HG02973 (cell line): ENCODE data around the gene UBE2J2.

ENCODE experiments used
- ATAC-seq: cut with Tn5 transposase; IDR thresholded peaks from one replicate; pipeline ENCODE4 v1.9.1; 2021; ENCODE audit warnings: moderate library complexity; ENCODE audit not compliant: unreplicated experiment

UBE2J2 gene

DNA sequence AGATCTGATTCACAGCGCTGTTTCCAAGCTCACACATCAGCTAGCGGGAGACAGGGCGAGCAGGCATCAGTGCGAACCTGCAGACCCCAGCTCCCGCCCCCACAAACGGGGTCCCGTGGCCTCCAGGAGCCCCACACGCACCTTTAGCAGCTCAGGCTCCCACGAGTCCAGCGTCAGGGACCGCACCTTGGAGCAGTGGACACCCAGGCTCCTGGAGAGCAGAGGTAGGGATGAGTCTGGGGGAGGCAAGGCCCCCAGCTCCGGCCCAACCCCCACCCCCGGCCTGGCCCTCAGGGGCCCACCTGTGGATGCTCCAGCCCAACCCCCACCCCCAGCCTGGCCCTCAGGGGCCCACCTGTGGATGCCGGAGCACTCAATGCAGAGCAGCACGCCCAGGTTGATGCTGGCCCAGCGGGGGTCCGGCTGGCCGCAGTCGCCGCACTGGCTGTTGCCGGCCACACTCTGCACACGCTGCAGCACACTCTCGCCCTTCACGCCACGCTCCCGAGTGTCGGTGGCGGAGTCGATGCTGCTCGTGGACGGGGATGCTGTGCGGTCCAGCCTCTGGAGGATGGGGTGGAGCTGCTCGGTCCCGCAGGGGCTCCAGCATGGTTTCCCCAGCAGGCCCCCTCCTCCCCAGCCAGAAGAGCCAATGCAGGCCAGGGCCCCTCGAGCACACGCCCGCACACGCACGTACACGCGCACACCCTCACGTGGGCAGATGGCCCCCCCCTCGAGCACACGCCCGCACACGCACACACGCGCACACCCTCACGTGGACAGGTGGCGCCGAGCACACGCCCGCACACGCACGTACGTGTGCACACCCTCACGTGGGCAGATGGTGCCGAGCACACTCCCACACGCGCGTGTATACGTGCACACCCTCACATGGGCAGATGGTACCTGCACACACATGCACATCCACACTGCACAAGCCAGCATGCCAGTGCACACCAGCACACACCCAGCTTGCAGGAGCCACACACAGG, 22.7 kb upstream of the UBE2J2 start:
- ATAC-seq: no peak

DNA sequence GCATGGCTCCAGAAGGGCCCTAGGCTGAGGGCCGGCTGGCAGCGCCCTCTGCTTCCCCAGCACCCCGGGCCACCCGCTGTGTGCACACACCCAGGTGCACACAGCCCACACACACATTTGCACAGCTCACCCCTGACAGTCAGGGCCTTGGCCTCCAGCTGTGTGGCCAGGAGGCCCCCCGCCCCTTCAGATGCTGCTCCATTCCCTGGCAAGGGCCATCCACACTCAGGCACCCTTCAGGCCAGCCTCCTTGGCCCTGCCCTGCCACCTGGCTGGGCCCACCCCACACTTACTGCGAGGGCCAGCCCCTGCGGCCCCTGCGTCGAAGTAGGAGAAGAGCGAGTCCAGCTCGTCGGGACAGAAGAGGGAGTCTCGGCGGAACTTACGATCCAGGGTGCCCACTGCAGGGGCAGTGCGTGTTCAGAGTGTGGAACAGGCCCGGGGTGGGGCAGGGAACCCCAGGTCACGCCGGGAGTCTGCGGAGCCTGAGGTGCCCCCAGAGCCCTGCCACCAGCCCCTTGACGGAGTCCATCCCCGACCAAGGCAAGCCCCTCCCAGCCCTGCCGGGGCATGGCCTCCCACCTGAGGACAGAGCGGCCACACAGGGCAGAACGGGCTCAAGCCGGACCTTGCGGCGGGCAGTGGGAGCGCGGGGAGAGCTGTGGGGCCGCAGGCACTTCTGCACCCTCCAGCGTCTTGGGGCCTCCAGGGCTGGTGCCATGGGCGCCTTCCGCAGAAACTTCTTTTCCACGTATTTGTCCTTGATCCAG, 21.7 kb upstream of the UBE2J2 start:
- no peak for ATAC-seq

DNA sequence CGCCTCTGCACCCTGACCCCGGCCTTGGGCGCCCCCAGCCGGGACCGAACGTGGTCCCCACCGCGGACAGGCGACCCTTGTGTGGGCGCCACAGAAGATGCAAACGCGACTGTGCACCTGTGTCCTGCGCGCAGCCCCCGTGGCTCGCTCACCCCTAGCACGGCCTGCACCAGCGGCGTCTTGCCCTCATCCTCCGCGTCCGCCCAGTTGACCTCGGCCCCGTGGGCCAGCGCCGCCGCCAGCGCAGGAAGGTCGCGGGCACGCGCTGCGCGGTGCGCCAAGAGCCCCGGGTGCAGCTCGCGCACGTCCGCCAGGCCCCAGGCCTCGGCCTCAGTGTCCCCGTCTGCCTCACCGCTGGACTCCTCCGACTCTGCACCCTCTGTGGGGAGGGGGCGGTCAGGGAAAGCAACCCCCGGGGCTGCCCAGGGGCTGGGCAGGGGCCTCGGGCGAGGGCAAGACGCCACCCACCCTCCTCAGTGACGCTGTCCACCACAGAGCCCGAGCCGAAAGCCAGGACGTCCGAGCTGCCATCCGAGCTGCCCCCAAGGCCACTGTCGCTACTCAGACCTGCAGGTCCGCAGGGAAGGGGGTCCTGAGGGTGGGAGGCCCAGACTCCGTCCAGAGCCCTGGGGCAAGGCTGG, 20.7 kb upstream of the UBE2J2 start:
- ATAC-seq: no peak

DNA sequence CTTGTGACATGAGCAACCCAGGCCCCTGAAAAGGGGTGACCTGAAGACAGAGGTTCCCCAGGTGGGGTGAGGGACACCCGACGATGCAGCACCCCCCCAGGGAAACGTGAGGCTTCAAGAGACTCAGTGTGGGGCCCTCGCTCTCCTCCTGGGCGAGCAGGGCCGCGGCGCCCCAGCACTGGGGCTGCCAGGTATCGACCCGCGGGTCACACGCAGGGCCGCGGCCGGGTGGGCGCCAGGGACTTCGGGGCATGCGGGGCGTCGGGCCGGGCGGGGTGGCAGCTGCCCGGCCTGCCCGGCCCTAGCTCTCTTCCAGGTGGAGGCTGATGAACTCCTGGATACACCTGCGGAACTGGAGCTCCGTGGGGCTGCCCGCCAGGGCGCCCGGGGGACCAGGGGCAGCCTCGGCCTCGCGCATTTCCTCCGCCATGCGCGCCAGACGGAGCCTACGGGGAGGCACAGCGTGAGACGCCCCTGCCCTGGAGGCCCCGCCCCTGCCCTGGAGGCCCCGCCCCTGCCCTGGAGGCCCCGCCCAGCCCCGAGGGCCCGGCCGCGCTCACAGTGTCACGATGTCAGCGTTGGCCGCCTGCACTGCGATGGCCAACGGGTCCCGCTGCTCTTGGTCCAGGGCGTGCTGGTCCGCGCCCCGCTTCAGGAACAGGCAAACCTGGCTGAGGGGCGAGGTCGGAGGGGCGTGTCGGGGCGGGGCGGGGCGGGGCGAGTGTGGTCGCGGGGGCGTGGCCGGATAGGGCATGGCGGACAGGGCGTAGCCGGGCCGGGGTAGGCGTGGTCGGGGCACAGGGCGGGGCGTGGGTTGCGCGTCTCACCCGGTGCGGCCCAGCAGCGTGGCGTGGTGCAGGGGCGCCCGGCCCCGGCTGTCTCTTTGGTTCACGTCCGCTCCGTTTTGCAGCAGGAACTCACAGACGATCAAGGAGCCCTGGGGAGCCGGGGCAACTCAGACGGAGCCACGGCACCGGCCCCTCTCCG, 19.9 kb upstream of the UBE2J2 start:
- ATAC-seq: no peak

DNA sequence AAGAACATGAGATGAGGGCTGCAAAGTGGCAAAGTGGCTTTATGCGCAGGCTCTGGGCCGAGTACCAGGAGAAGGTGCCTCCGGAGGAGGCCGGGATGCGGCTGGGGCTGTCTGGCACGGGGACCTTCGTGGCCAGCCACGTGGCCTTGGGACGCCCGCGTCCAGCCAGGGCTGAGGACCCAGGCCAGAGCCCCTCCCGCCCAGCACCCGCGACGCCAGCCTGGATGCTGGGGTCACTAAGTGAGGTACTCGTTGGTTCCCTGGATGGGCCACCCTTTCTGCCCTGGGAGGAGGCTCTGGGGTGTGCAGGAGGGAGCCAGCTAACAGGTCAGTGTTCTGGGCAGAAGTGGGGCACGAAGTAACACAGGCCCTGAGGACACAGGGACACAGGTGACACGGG, 19.2 kb upstream of the UBE2J2 start:
- no peak for ATAC-seq

DNA sequence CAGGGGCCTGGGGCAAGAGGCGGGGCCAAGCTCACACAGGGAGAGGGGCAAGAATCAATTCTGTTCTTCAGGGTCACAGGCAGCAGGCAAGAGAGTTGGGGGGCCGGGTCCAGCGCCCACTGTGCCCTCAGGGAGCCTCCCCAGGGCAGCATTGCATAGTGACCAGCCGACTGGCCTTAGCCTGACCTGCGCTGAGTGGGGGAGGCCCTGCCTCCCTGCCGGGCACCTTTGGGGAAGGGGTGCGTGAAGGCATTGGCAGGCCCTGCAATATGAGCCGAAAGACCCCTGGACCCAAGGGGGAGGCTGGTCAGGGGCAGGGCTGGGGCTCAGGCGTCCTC, 18.8 kb upstream of the UBE2J2 start:
- no peak for ATAC-seq

DNA sequence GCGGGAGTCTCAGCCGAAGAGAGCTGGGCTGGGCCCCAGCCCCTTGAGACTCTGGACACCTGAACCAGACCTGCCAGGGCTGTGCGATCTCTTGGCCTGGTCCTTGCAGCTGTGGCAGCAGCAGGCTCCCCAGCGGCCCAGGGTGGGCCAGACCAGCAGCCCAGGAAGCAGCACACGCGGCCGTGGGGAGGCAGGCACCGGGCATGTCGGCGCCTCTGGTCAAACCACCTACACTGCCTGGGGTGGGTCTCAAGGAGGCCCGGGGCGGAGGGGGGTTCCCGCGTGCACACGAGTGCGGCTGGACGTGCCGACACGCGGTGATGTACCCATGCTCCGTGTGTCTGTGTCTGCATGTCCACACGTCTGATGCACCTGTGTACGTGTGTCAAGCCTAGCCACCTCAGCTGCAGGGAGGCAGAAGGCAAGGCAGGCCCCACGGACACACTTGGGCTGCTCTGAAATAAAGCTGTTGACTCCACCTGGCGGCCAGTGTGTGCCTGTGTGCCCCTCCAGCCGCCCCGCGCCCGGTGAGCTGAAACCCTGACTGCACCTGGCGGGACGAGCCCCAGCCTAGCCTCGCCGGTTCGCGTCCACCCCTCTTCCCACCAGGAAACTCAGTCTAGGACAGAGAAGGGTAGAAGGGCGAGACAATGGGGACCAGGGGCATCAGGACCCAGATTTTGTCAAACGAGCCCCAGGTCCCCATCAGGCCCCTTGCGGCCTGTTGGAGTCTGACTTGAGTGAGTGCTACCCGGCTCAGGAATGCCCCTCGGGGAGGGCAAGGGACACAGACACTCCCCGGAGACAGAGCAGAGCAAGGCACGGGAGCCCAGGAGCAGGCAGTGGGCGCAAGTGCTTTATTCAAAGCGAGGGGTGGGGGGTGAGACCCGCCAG, 18.1 kb upstream of the UBE2J2 start:
- no peak for ATAC-seq

DNA sequence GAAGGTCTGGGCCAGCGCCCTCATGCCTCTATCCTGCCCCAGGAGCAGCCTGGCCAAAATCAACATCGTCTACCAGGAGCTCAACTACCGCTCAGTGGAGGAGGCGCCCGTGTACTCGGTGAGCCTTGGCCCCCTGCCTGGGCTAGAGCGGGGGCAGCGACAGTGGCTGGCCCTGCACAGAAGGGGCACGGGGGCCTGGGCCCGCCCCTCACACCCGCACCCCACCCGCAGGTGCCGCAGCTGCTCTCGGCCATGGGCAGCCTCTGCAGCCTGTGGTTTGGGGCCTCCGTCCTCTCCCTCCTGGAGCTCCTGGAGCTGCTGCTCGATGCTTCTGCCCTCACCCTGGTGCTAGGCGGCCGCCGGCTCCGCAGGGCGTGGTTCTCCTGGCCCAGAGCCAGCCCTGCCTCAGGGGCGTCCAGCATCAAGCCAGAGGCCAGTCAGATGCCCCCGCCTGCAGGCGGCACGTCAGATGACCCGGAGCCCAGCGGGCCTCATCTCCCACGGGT, 17.4 kb upstream of the UBE2J2 start:
- no peak for ATAC-seq

DNA sequence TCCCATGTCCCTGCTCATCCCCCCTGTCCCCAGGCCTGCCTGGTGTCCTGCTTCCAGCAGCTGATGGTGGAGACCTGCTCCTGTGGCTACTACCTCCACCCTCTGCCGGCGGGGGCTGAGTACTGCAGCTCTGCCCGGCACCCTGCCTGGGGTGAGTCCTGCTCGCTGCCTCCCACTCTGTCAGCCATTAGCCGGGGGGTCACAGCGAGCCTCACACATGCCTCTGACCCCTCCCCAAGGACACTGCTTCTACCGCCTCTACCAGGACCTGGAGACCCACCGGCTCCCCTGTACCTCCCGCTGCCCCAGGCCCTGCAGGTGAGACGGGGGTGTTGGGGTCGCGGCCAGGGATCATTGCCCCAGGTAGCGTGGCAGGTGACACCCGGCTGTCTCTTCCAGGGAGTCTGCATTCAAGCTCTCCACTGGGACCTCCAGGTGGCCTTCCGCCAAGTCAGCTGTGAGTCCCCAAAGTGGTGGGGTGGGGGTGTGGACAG, 16.6 kb upstream of the UBE2J2 start:
- no peak for ATAC-seq

DNA sequence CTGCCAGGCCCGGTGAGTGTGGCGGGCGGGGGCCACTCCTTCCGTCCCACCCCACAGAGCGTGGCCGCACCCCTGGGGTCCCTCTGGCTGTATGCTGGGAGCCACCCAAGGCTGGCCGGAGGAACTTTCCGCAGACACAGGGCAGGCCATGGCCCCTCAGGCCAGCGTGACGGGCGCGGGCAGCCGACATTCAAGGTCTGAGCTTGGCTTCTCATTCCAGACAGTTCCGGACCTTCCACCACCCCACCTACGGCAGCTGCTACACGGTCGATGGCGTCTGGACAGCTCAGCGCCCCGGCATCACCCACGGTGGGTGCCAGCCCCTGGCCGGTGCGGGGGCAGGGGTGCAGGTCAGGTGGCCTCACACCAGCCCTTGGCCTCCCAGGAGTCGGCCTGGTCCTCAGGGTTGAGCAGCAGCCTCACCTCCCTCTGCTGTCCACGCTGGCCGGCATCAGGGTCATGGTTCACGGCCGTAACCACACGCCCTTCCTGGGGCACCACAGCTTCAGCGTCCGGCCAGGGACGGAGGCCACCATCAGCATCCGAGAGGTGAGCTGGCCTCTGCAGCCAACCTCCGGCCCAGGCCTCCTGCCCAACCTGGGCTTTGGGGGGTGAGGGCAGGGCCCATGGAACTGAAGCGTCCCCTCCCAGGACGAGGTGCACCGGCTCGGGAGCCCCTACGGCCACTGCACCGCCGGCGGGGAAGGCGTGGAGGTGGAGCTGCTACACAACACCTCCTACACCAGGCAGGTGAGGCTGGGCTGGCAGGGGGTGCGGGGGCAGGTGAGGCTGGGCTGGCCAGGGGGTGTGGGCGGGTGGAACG, 13.8 kb upstream of the UBE2J2 start:
- no peak for ATAC-seq

DNA sequence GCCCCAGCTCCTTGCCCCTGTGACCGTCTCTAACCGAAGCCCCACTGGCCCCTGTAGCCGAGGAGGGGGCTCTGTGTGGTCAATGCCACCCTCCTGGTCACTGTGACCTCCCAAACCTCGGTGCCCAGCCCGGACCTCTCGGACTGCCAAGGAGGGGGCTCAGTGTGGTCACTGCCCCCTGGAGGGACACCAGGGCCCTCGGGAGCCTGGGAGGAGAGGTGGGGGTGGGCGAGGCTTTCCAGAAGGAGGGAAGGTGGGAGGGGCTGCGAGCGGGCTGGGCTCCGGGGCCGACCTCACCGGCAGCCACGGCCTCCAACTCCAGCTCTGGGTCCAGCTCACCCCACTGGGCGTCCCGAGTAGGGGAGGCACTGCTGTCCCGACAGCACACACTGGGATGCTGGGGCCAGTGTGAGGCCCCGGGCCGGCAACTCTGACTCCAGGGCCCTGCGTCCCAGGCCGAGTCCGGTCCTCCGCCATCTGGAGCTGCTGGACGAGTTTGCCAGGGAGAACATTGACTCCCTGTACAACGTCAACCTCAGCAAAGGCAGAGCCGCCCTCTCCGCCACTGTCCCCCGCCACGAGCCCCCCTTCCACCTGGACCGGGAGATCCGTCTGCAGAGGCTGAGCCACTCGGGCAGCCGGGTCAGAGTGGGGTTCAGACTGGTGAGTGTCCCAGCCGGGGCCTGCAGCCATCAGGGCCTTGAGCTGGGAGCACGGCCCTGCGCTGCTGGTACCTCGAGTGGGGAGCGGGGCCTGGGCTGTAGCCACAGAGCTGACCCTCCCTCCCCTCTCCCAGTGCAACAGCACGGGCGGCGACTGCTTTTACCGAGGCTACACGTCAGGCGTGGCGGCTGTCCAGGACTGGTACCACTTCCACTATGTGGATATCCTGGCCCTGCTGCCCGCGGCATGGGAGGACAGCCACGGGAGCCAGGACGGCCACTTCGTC, 12.9 kb upstream of the UBE2J2 start:
- no peak for ATAC-seq

DNA sequence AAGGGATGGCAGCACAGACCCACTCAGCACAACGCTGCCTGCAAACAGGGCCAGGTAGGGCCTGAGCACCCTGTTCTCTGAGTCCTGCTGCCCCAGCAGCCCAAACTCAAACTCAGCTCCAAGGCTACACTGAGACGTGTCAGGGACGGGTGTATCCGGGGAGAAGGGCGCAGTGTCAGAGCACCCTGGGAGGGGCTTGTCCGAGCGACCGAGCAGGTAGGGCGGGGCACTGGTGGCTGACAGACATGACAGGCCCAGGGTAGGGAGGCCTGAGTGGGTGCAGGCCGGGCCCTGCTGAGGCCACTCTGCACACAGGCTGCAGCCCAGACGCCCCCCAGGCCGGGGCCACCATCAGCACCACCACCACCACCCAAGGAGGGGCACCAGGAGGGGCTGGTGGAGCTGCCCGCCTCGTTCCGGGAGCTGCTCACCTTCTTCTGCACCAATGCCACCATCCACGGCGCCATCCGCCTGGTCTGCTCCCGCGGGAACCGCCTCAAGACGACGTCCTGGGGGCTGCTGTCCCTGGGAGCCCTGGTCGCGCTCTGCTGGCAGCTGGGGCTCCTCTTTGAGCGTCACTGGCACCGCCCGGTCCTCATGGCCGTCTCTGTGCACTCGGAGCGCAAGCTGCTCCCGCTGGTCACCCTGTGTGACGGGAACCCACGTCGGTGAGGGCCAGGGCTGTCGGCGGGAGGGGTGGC, 12.1 kb upstream of the UBE2J2 start:
- no peak for ATAC-seq

DNA sequence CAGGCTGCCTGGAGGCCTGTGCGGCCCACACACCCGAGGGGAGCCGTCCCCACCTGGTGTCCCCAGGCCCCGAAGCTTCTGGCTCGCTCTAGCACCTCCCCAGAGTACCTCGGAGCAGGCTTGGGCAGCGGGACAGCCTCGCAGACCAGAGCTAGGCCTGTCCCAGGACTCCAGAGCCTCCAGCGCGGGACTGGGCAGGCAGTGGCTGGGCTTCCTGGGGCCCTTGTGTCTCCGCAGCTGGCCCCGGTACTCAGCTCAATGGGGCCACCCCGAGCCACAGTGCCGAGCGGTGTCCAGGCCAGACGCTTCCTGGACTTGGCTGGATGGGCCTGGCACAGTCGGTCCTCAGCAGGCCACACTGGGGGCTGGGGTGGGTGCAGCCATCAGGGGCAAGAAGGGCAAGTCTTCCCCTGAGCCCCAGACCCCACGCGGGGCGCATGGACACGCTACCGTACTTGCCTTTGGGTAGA, 11.5 kb upstream of the UBE2J2 start:
- ATAC-seq: no peak

DNA sequence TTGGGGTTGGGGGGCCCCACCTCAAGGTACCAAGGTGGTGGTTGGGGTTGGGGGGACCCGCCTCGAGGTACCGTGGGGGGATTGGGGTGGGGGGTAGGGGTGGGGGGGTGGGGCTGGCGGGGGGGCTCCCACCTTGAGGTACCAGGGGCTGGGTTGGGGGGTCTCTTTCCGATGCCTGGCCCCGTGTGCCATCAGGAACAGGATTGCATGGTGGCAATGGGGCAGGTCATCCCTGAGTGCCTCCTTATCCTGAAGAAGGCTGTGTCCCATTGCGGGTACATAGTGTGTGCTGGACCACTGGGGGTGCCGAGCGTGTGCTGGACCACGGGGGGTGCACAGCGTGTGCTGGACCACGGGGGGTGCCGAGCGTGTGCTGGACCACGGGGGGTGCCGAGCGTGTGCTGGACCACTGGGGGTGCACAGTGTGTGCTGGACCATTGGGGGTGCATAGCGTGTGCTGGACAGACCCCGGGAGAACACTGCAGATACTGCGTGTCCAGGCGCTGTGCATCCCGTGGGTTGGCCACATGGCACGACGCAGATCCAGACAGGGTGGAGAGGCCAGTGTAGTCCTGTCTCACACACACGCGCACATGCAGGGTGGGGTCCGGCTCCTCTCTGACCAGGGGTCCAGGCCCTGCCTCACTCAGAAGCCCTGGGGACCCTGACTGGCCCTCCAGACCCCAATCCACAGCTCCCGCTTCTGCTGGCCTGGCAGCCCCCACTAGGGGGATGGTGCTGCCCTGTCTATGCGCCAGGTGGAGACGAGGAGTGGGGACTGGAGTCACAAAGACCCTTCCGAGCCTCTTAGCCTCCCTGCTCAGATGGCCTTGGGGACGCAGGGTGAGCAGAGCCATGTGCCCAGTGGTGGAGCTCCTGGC, 10.8 kb upstream of the UBE2J2 start:
- ATAC-seq: no peak

DNA sequence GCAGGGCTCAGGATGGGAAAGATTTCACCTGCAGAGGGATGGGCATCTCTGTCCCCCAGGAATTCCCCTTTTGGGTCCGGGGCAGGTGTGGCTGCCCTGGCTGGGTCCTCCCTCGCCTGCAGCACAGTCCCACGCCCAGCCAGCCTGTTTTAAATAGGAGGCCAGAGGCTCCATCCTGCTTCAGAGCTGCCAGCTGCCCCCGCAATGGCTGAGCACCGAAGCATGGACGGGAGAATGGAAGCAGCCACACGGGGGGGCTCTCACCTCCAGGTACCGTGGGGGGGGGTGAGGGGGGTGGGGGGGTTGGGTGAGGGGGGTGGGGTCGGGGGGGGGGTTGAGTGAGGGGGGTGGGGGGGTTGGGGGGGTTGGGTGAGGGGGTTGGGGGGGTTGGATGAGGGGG, 10.2 kb upstream of the UBE2J2 start:
- no peak for ATAC-seq
